Measurements from ENCODE around the gene PLEKHA4.
"Not testable (repeated sequence)": the region's sequence is repeated elsewhere in the genome, so short reads cannot be mapped to it uniquely, and the experiment has no call there.

PLEKHA4 gene

GRCh38 chr19:48887861-48888612 is 19.6 kb upstream of the PLEKHA4 start:
- DNase-seq (ENCODE audit: low read depth, low spot score): no peak

GRCh38 chr19:48883726-48884125 is 15.3 kb upstream of the PLEKHA4 start:
- no peak for DNase-seq (ENCODE audit: low read depth, low spot score)

DNA sequence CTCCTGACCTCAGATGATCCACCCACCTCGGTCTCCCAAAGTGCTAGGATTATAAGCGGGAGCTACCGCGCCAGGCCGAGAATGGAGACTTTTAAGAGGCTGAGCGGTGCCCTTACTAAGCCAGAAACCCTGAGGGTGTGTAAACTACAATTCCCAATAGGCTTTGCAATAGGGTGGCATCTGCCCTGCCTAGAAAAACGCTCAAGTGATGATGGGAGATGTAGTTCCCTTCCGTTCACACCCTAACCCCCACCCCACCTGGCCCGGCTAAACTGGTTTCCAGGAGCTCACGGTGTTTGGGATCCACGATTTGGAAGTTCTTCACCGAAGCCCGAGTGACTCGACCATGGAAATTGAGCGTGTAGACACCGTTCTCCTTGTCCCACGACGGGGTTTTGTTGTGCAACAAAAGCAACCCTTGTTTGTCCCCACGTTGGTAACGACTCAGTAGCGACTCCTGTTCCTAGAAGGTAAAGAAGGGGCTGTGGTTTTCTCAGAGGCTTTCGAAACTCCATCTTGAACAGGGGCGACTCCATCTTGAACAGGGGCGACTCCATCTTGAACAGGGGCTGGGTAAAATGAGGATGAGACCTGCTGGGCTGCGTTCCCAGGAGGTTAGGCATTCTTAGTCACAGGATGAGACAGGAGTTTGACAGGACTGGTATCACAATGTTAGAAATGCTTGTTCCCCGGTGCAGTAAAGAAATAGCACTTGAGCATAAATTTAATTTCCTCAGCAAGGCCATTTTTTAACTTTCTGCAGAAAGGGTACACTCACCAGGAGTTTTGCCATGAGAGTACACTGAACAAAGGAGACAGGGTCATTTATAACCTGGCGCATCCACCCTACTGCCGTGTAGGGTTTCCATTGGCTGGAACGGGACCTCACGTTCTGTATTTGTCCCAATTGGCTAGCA is 13.6 kb upstream of the PLEKHA4 start:
- no peak for DNase-seq (ENCODE audit: low read depth, low spot score)

GRCh38 chr19:48879696-48880095 is 11.3 kb upstream of the PLEKHA4 start:
- not testable (repeated sequence) for DNase-seq (ENCODE audit: low read depth, low spot score)

DNA sequence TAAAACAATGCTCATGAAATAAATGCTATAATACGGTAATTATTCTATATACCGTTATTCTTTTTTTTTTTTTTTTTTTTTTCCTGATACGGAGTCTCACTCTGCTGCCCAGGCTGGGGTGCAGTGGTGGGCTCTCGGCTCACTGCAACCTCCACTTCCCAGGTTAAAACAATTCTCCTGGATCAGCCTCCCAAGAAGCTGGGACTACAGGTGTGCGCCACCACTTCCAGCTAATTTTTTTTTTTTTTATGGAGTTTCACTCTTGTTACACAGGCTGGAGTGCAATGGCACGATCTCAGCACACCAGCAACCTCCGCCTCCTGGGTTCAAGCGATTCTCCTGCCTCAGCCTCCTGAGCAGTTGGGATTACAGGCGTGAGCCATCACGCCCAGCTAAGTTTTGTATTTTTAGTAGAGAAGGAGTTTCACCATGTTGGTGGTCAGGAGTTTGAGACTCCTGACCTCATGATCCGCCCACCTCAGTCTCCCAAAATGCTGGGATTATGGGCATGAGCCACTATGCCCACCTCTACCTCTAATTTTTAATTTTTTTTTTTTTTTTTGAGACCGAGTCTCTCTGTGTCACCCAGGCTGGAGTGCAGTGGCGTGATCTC is 10.7 kb upstream of the PLEKHA4 start:
- no peak for DNase-seq (ENCODE audit: low read depth, low spot score)

GRCh38 chr19:48878196-48879024 is 10.0 kb upstream of the PLEKHA4 start:
- DNase-seq (ENCODE audit: low read depth, low spot score): no peak

- DNase-seq (ENCODE audit: low read depth, low spot score): no peak
Observed at GRCh38 chr19:48877855-48878195, 9.4 kb upstream of the PLEKHA4 start.

- not testable (repeated sequence) for DNase-seq (ENCODE audit: low read depth, low spot score)
Observed at GRCh38 chr19:48876043-48876981, 7.9 kb upstream of the PLEKHA4 start.

DNA sequence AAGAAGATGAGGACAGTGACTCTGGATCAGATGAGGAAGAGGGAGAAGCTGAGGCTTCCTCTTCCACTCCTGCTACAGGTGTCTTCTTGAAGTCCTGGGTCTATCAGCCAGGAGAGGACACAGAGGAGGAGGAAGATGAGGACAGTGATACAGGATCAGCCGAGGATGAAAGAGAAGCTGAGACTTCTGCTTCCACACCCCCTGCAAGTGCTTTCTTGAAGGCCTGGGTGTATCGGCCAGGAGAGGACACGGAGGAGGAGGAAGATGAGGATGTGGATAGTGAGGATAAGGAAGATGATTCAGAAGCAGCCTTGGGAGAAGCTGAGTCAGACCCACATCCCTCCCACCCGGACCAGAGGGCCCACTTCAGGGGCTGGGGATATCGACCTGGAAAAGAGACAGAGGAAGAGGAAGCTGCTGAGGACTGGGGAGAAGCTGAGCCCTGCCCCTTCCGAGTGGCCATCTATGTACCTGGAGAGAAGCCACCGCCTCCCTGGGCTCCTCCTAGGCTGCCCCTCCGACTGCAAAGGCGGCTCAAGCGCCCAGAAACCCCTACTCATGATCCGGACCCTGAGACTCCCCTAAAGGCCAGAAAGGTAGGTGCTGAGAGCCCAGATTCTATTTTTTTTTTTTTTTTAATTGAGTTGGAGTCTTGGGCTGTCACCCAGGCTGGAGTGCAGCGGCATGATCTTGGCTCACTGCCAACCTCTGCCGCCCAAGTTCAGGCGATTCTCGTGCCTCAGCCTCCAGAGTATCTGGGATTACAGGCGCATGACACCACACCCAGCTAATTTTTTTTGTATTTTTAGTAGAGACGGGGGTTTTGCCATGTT is 6.1 kb upstream of the PLEKHA4 start:
- no peak for DNase-seq (ENCODE audit: low read depth, low spot score)

DNA sequence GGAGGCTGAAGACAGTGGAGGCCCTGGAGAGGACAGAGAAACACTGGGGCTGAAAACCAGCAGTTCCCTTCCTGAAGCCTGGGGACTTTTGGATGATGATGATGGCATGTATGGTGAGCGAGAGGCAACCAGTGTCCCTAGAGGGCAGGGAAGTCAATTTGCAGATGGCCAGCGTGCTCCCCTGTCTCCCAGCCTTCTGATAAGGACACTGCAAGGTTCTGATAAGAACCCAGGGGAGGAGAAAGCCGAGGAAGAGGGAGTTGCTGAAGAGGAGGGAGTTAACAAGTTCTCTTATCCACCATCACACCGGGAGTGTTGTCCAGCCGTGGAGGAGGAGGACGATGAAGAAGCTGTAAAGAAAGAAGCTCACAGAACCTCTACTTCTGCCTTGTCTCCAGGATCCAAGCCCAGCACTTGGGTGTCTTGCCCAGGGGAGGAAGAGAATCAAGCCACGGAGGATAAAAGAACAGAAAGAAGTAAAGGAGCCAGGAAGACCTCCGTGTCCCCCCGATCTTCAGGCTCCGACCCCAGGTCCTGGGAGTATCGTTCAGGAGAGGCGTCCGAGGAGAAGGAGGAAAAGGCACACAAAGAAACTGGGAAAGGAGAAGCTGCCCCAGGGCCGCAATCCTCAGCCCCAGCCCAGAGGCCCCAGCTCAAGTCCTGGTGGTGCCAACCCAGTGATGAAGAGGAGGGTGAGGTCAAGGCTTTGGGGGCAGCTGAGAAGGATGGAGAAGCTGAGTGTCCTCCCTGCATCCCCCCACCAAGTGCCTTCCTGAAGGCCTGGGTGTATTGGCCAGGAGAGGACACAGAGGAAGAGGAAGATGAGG is 5.3 kb upstream of the PLEKHA4 start:
- no peak for DNase-seq (ENCODE audit: low read depth, low spot score)

- DNase-seq (ENCODE audit: low read depth, low spot score): peak; percentile 77
Observed at GRCh38 chr19:48872884-48873475, 4.6 kb upstream of the PLEKHA4 start.

- peak; percentile 94 for DNase-seq (ENCODE audit: low read depth, low spot score)
Observed at GRCh38 chr19:48872182-48872883, 3.9 kb upstream of the PLEKHA4 start, which contains the start of gene PPP1R15A. Gene PPP1R15A, plus strand, starts transcription at chr19:48872421. Its CDS starts 813 bp downstream, at chr19:48873234.

- not testable (repeated sequence) for DNase-seq (ENCODE audit: low read depth, low spot score)
Observed at GRCh38 chr19:48871471-48872181, 3.2 kb upstream of the PLEKHA4 start.

DNA sequence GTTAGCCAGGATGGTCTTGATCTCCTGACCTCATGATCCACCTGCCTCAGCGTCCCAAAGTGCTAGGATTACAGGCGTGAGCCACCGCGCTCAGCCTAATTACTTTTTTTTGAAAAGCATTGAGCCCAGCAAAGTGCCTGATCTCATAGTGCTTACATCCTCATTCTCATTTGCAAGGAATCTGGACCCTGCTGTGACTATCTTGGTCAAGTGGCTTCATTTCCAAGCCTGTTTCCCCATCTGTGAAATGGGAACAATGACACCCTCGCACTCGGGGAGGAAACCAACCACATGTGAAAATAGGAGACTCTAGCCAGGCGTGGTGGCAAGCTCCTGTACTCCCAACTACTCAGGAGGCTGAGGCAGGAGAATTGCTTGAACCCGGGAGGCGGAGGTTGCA is 1.6 kb upstream of the PLEKHA4 start:
- DNase-seq (ENCODE audit: low read depth, low spot score): no peak

DNA sequence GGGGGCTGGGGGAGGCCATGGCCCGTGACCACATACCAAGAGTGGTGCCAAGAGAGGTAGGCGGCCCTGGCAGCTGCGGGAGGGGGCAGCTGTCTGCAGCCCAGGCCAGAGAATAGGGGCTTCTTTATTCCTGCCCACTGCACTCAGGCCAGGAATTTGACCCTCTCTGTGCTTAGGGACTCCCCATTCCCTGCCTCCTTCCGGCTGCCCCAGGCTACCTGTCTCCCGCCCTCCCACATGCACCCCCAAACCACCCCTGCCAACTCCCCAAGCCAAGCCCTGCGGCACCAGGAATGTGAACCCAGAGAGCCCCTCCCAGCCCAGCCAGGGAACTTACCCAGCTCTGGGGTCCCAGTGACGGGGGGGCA is 687 bp downstream of the PLEKHA4 start:
- DNase-seq (ENCODE audit: low read depth, low spot score): no peak

GRCh38 chr19:48867123-48867745 is 1.2 kb downstream of the PLEKHA4 start:
- no peak for DNase-seq (ENCODE audit: low read depth, low spot score)

Data from smooth muscle cell of the brain vasculature (primary cell).